Ishikawa (cell line): ENCODE measurements around the gene DNAH17.

Experiments used
- CEBPB ChIP-seq: IDR thresholded peaks from 2 replicates; pipeline ENCODE4 v1.6.1; 2012
- CREB1 ChIP-seq: IDR thresholded peaks from 2 replicates; pipeline ENCODE4 v1.6.1; 2012; ENCODE audit warnings: low read depth
- EGR1 ChIP-seq: IDR thresholded peaks from 2 replicates; pipeline ENCODE4 v1.6.1; 2012
- EP300 ChIP-seq: IDR thresholded peaks from 2 replicates; pipeline ENCODE4 v1.6.1; 2012; ENCODE audit warnings: borderline replicate concordance
- FOXM1 ChIP-seq: IDR thresholded peaks from 2 replicates; pipeline ENCODE4 v1.6.1; 2012; ENCODE audit warnings: low read depth, borderline replicate concordance
- NFIC ChIP-seq: IDR thresholded peaks from 2 replicates; pipeline ENCODE4 v1.6.1; 2012
- RAD21 ChIP-seq: IDR thresholded peaks from 2 replicates; pipeline ENCODE4 v1.6.1; 2012; ENCODE audit warnings: low read depth
- TAF1 ChIP-seq: IDR thresholded peaks from 2 replicates; pipeline ENCODE4 v1.6.1; 2012; ENCODE audit warnings: low read depth, mild to moderate bottlenecking
- TCF12 ChIP-seq: IDR thresholded peaks from 2 replicates; pipeline ENCODE4 v1.6.1; 2012; ENCODE audit warnings: low read depth
- TEAD4 ChIP-seq: IDR thresholded peaks from 2 replicates; pipeline ENCODE4 v1.6.1; 2012
- YY1 ChIP-seq: IDR thresholded peaks from 2 replicates; pipeline ENCODE4 v1.6.1; 2012; ENCODE audit warnings: low read depth
- ZBTB7A ChIP-seq: IDR thresholded peaks from 2 replicates; pipeline ENCODE4 v1.6.1; 2012; ENCODE audit warnings: low read depth
- TF ChIP-seq, protein P1 (sequence below): IDR thresholded peaks from 2 replicates; pipeline ENCODE4 v1.6.1; 2012; ENCODE audit warnings: low read depth, mild to moderate bottlenecking
- TF ChIP-seq, protein P2 (sequence below): IDR thresholded peaks from 2 replicates; pipeline ENCODE4 v1.6.1; 2012
- TF ChIP-seq, protein P3 (sequence below): IDR thresholded peaks from 2 replicates; pipeline ENCODE4 v1.6.1; 2012

Gene DNAH17

GRCh38 chr17:78432226-78433012 lies 144.8 kb downstream of the DNAH17 start:
- no peak for TF ChIP-seq ZBTB7A
- TF ChIP-seq RAD21, result no peak
- no peak for TF ChIP-seq CEBPB
- TF ChIP-seq TCF12, result no peak
- no peak for TF ChIP-seq TAF1
- no peak for TF ChIP-seq CREB1
- no peak for TF ChIP-seq EGR1
- no peak for TF ChIP-seq NFIC
- TF ChIP-seq TEAD4, result no peak
- TF ChIP-seq, protein P1, sequence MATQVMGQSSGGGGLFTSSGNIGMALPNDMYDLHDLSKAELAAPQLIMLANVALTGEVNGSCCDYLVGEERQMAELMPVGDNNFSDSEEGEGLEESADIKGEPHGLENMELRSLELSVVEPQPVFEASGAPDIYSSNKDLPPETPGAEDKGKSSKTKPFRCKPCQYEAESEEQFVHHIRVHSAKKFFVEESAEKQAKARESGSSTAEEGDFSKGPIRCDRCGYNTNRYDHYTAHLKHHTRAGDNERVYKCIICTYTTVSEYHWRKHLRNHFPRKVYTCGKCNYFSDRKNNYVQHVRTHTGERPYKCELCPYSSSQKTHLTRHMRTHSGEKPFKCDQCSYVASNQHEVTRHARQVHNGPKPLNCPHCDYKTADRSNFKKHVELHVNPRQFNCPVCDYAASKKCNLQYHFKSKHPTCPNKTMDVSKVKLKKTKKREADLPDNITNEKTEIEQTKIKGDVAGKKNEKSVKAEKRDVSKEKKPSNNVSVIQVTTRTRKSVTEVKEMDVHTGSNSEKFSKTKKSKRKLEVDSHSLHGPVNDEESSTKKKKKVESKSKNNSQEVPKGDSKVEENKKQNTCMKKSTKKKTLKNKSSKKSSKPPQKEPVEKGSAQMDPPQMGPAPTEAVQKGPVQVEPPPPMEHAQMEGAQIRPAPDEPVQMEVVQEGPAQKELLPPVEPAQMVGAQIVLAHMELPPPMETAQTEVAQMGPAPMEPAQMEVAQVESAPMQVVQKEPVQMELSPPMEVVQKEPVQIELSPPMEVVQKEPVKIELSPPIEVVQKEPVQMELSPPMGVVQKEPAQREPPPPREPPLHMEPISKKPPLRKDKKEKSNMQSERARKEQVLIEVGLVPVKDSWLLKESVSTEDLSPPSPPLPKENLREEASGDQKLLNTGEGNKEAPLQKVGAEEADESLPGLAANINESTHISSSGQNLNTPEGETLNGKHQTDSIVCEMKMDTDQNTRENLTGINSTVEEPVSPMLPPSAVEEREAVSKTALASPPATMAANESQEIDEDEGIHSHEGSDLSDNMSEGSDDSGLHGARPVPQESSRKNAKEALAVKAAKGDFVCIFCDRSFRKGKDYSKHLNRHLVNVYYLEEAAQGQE, result no peak
- TF ChIP-seq, protein P2, sequence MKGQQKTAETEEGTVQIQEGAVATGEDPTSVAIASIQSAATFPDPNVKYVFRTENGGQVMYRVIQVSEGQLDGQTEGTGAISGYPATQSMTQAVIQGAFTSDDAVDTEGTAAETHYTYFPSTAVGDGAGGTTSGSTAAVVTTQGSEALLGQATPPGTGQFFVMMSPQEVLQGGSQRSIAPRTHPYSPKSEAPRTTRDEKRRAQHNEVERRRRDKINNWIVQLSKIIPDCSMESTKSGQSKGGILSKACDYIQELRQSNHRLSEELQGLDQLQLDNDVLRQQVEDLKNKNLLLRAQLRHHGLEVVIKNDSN, result no peak
- TF ChIP-seq EP300, result no peak
- TF ChIP-seq YY1, result no peak

DNA sequence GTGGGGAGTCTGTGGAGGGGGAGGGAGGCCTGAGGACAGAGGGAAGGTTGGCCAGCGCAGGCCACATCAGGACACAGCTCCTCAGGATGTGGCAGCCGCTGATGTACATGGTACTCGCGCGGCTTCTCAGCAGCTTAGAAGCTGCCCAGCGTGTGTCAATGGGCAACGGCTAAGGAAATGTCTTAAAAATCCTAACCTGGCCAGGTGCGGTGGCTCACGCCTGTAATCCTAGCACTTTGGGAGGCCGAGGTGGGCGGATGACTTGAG lies 145.6 kb downstream of the DNAH17 start:
- TF ChIP-seq TAF1, result no peak
- TF ChIP-seq, protein P3, sequence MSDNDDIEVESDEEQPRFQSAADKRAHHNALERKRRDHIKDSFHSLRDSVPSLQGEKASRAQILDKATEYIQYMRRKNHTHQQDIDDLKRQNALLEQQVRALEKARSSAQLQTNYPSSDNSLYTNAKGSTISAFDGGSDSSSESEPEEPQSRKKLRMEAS, result no peak
- no peak for TF ChIP-seq FOXM1
- no peak for TF ChIP-seq NFIC
- TF ChIP-seq TEAD4, result no peak
- no peak for TF ChIP-seq YY1
- TF ChIP-seq, protein P1, result no peak
- no peak for TF ChIP-seq TCF12
- TF ChIP-seq ZBTB7A, result no peak
- TF ChIP-seq EP300, result no peak
- TF ChIP-seq CREB1, result no peak
- no peak for TF ChIP-seq CEBPB
- no peak for TF ChIP-seq EGR1
- TF ChIP-seq, protein P2, result no peak
- no peak for TF ChIP-seq RAD21

GRCh38 chr17:78430892-78431691 lies 146.1 kb downstream of the DNAH17 start:
- TF ChIP-seq, protein P2, result no peak
- TF ChIP-seq, protein P1, result no peak
- TF ChIP-seq NFIC (no peak), EGR1 (no peak), YY1 (no peak), RAD21 (no peak), TEAD4 (no peak)

GRCh38 chr17:78429618-78429995 lies 147.6 kb downstream of the DNAH17 start:
- TF ChIP-seq TAF1 (no peak), TCF12 (no peak), FOXM1 (no peak), CREB1 (no peak), EGR1 (no peak), TEAD4 (no peak), RAD21 (no peak), ZBTB7A (no peak), EP300 (no peak), CEBPB (no peak), YY1 (no peak), NFIC (no peak)
- TF ChIP-seq, protein P3, result no peak
- TF ChIP-seq, protein P1, result no peak
- TF ChIP-seq, protein P2, result no peak
